ENCODE data around the gene VPS39. TPM values are rescaled to one million over a fixed set of nuclear protein-coding genes. Genes with fewer than 3 reads are reported as not detected.

Gene VPS39
- polyA plus RNA-seq, 1 of the 3 experiments (the other 2 are of a cell fraction) = 61.1 TPM

DNA sequence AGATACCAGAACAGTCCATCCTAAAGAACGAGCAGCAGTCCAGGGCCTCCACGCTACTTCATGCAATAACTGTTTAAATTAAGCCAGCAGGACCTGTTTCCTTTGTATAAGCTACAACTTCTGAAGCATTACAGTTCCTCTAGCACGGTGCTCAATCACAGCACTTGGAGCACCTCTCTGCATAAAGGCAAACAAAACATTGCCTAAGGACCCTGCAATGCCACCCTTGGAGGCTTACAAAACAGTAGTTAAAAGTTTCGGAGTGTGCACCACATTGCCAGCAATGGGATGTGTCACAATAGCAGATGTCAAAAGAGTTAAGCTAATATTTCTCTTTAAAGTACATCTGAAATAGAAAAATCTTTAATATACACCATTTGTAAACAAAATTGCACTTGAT is 2.6 kb upstream of the VPS39 start:
- WGBS (ENCODE audit: low lambda C conversion rate) = 92% methylated on average over 4 of the region's 4 CpGs
- Histone ChIP-seq H3K9me2 (no peaks in the 10 kb centered on the region), H3K4me3 (ENCODE audit: low read depth in 2 of 2, low read length in 1 of 2) (no peak overlapping the region), H3K27me3 (ENCODE audit: insufficient read depth) (no peaks in the 10 kb centered on the region), H3K9ac (no peak overlapping the region), H3K4me2 (no peak overlapping the region), H4K20me1 (ENCODE audit: insufficient read depth) (no peaks in the 10 kb centered on the region), H3K27ac (ENCODE audit: low read depth in 2 of 2, low read length in 1 of 2) (no peak overlapping the region), H2AFZ (ENCODE audit: low read depth) (no peak overlapping the region), H3K4me1 (ENCODE audit: control insufficient read depth in 1 of 2, insufficient read depth in 2 of 2, low read depth in 1 of 2, low read length in 1 of 2) (peaks cover 0 to 13% of the 10 kb centered on the region in 2 experiments; a peak in 2 of 4 replicates), H3K79me2 (ENCODE audit: insufficient read depth) (peaks cover 34% of the 10 kb centered on the region), H3F3A (replicated peaks; ENCODE audit: insufficient read depth) (peaks cover 26% of the 10 kb centered on the region), H3K9me3 (no peaks in the 10 kb centered on the region), H3K36me3 (replicated peaks in 1 of 2; ENCODE audit: control insufficient read depth in 1 of 2, insufficient read depth in 2 of 2, low read length in 1 of 2) (peaks cover 54 to 57% of the 10 kb centered on the region in 2 experiments)
- DNase-seq = no peak
- POLR2A ChIA-PET = no interaction called here
- TF ChIP-seq FOXM1 (IDR thresholded peaks at IDR 0.05; ENCODE audit: low read depth) (no peak), FOXJ3 (CRISPR knock-in tag; IDR thresholded peaks at IDR 0.05) (no peak), RXRA (IDR thresholded peaks at IDR 0.05; ENCODE audit: borderline replicate concordance, low read depth) (no peak), JUND (IDR thresholded peaks at IDR 0.05) (no peak), RAD21 (IDR thresholded peaks at IDR 0.05; ENCODE audit: low read length) (no peak)
- TF ChIP-seq, protein P1, sequence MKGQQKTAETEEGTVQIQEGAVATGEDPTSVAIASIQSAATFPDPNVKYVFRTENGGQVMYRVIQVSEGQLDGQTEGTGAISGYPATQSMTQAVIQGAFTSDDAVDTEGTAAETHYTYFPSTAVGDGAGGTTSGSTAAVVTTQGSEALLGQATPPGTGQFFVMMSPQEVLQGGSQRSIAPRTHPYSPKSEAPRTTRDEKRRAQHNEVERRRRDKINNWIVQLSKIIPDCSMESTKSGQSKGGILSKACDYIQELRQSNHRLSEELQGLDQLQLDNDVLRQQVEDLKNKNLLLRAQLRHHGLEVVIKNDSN (IDR thresholded peaks at IDR 0.05; ENCODE audit: borderline replicate concordance, low read depth) = no peak
- TF ChIP-seq, protein P2, sequence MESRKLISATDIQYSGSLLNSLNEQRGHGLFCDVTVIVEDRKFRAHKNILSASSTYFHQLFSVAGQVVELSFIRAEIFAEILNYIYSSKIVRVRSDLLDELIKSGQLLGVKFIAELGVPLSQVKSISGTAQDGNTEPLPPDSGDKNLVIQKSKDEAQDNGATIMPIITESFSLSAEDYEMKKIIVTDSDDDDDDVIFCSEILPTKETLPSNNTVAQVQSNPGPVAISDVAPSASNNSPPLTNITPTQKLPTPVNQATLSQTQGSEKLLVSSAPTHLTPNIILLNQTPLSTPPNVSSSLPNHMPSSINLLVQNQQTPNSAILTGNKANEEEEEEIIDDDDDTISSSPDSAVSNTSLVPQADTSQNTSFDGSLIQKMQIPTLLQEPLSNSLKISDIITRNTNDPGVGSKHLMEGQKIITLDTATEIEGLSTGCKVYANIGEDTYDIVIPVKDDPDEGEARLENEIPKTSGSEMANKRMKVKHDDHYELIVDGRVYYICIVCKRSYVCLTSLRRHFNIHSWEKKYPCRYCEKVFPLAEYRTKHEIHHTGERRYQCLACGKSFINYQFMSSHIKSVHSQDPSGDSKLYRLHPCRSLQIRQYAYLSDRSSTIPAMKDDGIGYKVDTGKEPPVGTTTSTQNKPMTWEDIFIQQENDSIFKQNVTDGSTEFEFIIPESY (IDR thresholded peaks at IDR 0.05; ENCODE audit: borderline replicate concordance, low read depth) = no peak
- TF ChIP-seq, protein P3, sequence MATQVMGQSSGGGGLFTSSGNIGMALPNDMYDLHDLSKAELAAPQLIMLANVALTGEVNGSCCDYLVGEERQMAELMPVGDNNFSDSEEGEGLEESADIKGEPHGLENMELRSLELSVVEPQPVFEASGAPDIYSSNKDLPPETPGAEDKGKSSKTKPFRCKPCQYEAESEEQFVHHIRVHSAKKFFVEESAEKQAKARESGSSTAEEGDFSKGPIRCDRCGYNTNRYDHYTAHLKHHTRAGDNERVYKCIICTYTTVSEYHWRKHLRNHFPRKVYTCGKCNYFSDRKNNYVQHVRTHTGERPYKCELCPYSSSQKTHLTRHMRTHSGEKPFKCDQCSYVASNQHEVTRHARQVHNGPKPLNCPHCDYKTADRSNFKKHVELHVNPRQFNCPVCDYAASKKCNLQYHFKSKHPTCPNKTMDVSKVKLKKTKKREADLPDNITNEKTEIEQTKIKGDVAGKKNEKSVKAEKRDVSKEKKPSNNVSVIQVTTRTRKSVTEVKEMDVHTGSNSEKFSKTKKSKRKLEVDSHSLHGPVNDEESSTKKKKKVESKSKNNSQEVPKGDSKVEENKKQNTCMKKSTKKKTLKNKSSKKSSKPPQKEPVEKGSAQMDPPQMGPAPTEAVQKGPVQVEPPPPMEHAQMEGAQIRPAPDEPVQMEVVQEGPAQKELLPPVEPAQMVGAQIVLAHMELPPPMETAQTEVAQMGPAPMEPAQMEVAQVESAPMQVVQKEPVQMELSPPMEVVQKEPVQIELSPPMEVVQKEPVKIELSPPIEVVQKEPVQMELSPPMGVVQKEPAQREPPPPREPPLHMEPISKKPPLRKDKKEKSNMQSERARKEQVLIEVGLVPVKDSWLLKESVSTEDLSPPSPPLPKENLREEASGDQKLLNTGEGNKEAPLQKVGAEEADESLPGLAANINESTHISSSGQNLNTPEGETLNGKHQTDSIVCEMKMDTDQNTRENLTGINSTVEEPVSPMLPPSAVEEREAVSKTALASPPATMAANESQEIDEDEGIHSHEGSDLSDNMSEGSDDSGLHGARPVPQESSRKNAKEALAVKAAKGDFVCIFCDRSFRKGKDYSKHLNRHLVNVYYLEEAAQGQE (IDR thresholded peaks at IDR 0.05; ENCODE audit: low read depth, low read length) = no peak
- CTCF ChIA-PET = no interaction called here

DNA sequence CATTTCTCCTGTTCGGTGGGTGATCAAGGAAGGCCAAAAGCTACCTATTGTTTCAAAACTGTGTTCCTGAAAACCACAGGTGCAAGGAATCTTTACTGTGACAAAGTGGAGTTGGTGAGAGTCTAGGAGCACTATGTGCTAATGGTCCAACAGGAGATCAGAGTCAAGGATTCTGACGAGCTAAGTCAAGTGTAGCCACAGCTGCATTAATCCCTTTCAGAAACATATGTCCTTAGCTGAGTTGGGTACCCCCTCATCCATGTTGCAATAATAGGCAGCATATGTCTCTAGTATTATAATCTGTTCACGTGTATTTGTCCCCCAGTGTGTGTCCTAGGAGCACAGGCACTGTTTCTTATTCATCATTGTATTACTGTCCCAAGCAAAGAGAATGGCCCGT is 1.7 kb downstream of the VPS39 start:
- Histone ChIP-seq H3K27me3 (ENCODE audit: insufficient read depth) (no peaks in the 10 kb centered on the region), H3K4me3 (ENCODE audit: low read depth in 2 of 2, low read length in 1 of 2) (peak overlapping the region in 1 of 2 experiments; percentile 100; a peak in 1 of 4 replicates), H3F3A (replicated peaks; ENCODE audit: insufficient read depth) (peaks cover 23% of the 10 kb centered on the region), H3K4me2 (peak overlapping the region; percentile 84; the same call in 1 of the 2 replicates), H3K9ac (no peak overlapping the region), H3K9me2 (no peaks in the 10 kb centered on the region), H3K79me2 (ENCODE audit: insufficient read depth) (peaks cover 67% of the 10 kb centered on the region), H3K9me3 (no peaks in the 10 kb centered on the region), H3K36me3 (replicated peaks in 1 of 2; ENCODE audit: control insufficient read depth in 1 of 2, insufficient read depth in 2 of 2, low read length in 1 of 2) (peaks cover 31 to 40% of the 10 kb centered on the region in 2 experiments), H3K27ac (ENCODE audit: low read depth in 2 of 2, low read length in 1 of 2) (no peak overlapping the region), H2AFZ (ENCODE audit: low read depth) (no peak overlapping the region), H4K20me1 (ENCODE audit: insufficient read depth) (peaks cover 9% of the 10 kb centered on the region; the same call in 1 of the 2 replicates), H3K4me1 (ENCODE audit: control insufficient read depth in 1 of 2, insufficient read depth in 2 of 2, low read depth in 1 of 2, low read length in 1 of 2) (peaks cover 0 to 13% of the 10 kb centered on the region in 2 experiments; a peak in 2 of 4 replicates)
- POLR2A ChIA-PET = no interaction called here
- TF ChIP-seq JUND (IDR thresholded peaks at IDR 0.05) = no peak
- no peak for TF ChIP-seq GATA2 (CRISPR knock-in tag; IDR thresholded peaks at IDR 0.05)
- no peak for DNase-seq
- WGBS (ENCODE audit: low lambda C conversion rate) = 88% methylated on average over 4 of the region's 4 CpGs
- CTCF ChIA-PET = no interaction called here
